Tibial nerve (tissue), 4 donors: ENCODE measurements around the gene ARHGEF1.

Experiments used
- EP300 ChIP-seq, 2 donors: sonication (generic); formaldehyde crosslinking; IDR thresholded peaks; one replicate each; pipeline ENCODE4 v1.6.1; 2017; ENCODE audit warnings: antibody characterized with exemption in 2 of 2, mild to moderate bottlenecking in 1 of 2
- POLR2A ChIP-seq, 2 donors: fragments of 450-650 bp; IDR thresholded peaks; one replicate each; pipeline ENCODE4 v1.6.1; 2017; ENCODE audit warnings: antibody characterized with exemption in 2 of 2, mild to moderate bottlenecking in 2 of 2, moderate library complexity in 2 of 2
- TF ChIP-seq, protein P1 (sequence below), 5 experiments: fragments of 200-600 bp in 3 of 5; fragments of 450-650 bp in 2 of 5; sonication (generic) in 3 of 5; IDR thresholded peaks; one replicate each; pipeline ENCODE4 v1.5.1; 2016 to 2019; ENCODE audit warnings: antibody characterized with exemption in 5 of 5, mild to moderate bottlenecking in 3 of 5, moderate library complexity in 2 of 5

DNA sequence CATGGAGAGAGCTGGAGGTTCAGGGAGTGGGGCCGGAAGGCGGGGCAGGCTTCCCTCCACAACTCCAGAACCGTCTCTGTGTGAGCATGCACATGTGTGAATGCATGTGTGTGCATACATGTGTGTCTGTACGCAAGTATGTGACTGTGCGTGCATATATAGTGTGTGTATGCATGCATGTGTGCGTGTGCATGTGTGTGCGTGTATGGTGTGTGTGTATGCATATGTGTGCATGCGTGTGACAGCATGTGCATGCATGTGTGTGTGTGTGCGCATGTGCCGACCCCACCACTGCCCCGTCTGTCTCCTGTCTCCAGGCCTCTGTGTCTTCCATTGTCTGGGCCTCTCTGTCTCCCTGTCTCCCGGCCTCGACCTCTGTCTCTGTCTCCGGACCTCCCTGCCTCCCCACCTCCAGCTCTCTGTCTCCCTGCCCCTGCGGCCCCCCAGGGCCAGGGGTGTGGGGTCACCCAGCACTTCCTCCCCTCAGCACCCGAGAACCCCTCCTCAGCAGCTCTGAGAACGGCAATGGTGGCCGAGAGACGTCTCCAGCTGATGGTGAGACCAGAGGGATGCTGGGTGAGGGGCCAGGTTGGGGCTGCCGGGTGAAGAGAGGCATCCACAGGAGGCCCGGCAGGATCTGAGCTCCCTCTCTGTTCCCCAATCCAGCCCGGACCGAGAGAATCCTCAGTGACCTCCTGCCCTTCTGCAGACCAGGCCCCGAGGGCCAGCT lies 22.5 kb downstream of the ARHGEF1 start:
- TF ChIP-seq POLR2A (IDR thresholded peaks at IDR 0.05) (no peak), EP300 (IDR thresholded peaks at IDR 0.05) (no peak)
- TF ChIP-seq, protein P1, sequence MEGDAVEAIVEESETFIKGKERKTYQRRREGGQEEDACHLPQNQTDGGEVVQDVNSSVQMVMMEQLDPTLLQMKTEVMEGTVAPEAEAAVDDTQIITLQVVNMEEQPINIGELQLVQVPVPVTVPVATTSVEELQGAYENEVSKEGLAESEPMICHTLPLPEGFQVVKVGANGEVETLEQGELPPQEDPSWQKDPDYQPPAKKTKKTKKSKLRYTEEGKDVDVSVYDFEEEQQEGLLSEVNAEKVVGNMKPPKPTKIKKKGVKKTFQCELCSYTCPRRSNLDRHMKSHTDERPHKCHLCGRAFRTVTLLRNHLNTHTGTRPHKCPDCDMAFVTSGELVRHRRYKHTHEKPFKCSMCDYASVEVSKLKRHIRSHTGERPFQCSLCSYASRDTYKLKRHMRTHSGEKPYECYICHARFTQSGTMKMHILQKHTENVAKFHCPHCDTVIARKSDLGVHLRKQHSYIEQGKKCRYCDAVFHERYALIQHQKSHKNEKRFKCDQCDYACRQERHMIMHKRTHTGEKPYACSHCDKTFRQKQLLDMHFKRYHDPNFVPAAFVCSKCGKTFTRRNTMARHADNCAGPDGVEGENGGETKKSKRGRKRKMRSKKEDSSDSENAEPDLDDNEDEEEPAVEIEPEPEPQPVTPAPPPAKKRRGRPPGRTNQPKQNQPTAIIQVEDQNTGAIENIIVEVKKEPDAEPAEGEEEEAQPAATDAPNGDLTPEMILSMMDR (IDR thresholded peaks at IDR 0.05), result no peak
